HG02763 (cell line): ENCODE data around the gene FGGY.
"Not testable (repeated sequence)": the region's sequence is repeated elsewhere in the genome, so short reads cannot be mapped to it uniquely, and the experiment has no call there.

ENCODE experiments used
- ATAC-seq: cut with Tn5 transposase; IDR thresholded peaks from one replicate; pipeline ENCODE4 v1.9.1; 2021; ENCODE audit warnings: mild to moderate bottlenecking, moderate library complexity; ENCODE audit not compliant: unreplicated experiment

FGGY gene

DNA sequence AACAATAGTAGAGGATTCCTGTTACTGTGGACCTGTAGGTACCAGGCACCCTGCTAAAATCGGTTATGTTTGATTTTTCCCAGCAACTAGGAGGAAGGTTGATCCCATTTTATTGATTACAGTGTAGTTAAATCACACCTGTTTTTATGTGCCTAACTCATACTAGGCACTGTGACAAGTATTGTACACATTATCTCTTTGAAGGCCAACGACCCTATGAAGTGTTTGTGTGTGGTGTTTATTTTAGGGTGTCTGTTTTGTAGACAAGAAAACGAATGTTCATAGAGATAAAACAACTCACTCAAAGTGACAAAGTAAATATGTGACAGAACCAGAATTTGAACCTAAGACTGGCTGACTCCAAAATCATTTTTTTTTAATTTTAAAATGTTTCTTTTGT, 49.5 kb downstream of the FGGY start:
- no peak for ATAC-seq

DNA sequence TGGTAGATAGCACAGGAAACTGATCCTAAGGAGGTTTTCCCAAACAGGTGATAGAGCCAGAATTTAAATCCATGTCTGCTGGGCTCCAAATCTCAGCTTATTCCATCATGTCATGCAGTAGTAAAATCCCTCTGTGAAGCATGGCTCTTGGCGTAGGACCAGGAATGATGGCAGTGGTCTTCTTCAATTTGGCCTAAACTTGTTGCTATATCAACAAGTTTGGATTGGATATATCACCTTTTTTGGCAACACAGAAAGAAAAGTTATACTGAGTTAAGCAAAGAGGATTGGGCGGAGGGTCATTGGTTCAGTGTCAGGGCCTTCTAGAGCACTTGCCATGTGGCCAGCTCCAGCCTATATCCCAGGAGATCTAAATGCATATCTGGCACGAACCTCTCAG, 52.2 kb downstream of the FGGY start:
- no peak for ATAC-seq

GRCh38 chr1:59350521-59350920, 53.6 kb downstream of the FGGY start:
- no peak for ATAC-seq

GRCh38 chr1:59352065-59352464, 55.2 kb downstream of the FGGY start:
- no peak for ATAC-seq

DNA sequence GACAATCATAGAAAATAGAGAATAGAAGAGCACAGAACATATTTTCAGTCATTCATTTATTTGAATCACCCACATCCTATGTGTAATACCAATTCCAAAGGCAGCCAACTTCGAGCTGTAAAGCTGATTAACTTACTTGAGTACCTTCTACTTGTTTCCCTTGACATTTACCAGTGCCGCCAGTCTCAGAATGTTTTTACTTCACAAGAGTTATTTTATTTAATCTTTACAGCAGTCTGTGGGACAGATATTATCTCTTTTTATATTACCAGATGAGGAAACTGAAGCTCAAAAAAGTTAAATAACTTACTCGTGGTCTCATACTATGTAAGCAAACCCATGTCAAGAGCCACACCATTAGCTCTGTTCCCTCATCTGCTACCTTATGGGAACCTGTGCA, 56.6 kb downstream of the FGGY start:
- ATAC-seq, result no peak

DNA sequence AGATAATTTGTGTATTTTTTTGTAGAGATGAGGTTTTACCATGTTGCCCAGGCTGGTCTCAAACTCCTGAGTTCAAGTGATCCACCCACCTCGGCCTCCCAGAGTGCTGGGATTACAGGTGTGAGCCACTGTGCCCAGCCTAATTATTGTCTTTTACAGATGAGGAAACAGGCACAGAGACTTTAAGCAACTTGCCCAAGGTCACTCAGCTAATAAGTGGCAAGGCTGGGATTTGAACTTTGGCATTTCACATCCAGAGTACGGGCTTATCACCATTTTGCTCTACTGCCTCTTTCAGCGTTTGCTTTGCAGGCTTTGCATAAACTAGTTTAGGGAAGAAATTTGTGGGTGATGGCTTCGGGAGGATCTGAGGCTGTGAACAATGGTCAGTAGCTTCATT, 57.3 kb downstream of the FGGY start:
- not testable (repeated sequence) for ATAC-seq

- peak; percentile 55 for ATAC-seq
These were observed 57.9 kb downstream of the FGGY start for GRCh38 chr1:59354709-59355337.

GRCh38 chr1:59355361-59355760, 58.5 kb downstream of the FGGY start:
- ATAC-seq, result peak; percentile 49

DNA sequence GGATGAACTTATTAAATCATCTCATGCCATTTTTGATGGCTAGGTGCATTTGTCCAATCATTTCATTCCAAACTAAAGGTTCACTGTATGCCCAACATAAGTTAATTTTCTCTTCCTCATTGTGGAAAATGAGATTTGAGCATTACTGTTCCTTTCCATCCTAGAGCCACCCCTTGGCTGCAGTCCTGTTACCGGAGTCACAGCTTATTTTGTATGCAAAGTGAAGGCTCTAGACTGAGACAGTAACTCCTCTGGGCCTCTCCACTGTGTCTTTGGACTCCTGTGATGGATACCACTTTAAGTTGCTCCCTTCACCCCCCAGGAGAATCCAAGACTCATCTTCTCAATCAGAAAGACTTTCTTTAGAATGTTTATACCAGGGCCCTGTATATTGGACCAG, 59.7 kb downstream of the FGGY start:
- no peak for ATAC-seq

- no peak for ATAC-seq
These were observed 60.9 kb downstream of the FGGY start for GRCh38 chr1:59357645-59358320.

GRCh38 chr1:59359325-59359724, 62.4 kb downstream of the FGGY start:
- ATAC-seq, result no peak

DNA sequence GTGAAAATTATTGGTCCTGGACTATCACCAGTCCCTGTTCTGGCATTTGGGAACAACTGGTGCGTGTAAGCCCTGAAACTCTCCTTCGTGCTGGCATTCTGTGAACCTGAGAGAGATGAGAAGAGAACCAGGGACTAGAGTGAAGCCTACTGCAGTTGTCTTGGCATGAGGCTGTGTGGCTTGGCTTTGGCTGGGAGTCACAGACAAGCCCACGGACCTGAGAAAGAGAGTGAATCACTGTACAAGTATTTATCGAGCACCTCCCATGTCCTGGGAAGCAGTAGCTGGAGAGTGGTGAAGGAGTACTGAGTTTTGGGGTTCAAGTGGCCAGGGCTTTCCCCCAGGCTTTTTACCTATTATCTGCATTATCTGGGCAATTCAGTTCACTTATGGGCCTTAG, 63.3 kb downstream of the FGGY start:
- no peak for ATAC-seq

- no peak for ATAC-seq
These were observed 63.8 kb downstream of the FGGY start for GRCh38 chr1:59360729-59361128.

DNA sequence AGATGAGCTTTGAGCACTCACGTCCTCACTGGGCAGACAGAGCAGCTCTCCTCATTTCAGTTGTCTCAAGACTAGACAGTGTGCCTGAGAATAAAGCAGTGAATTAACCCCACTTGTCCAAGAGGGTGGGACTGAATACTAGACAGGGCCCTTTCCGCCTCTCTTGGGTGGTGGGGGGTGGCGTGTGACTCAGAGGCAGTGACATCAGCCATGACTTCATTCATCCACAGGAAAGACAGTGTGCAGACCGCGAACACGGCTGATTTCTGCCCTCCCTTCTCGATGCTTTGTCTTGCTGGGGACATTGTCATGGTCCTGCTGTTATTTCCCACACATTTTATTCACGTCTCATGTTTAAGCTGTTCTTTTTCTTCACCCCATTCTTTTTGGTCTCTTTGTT, 64.9 kb downstream of the FGGY start:
- ATAC-seq, result no peak

DNA sequence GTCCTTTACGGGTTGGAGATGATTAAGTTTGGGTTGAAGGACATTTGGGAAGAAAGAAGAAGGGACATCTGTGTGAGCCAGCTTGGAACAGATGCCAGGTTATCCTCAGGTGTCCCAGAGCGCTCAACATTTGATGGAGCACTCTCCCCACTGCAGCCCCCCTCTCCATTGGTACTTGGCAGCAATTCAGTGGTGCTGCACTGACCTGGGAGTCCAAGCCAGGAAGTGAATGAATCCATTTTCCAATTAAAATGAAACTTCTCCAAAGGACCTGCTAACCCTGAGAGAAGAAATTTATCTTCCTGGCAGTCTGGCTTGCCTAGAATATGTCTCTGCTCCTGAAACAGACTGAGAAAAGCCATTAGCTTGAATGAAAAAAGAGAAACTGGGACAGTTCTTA, 67.1 kb downstream of the FGGY start:
- ATAC-seq, result no peak

DNA sequence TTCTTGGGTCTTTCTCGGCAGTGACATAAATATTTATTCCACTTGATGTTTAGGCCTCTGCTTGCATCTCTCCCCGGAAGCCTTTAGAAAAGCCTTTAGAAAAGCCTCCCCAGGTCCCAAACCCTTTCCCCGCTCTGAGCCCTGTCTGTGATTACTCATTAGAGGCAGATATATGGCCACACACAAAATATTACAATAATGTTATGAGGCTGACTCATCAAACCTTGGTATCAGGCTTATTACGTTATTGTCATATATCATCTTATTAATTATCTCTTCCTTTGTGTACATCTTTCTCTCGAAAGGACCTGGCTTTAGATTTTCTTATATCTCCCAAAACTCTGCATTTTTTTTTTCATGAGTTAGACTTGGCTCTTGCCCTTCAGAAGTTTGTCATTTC, 69.5 kb downstream of the FGGY start:
- no peak for ATAC-seq

DNA sequence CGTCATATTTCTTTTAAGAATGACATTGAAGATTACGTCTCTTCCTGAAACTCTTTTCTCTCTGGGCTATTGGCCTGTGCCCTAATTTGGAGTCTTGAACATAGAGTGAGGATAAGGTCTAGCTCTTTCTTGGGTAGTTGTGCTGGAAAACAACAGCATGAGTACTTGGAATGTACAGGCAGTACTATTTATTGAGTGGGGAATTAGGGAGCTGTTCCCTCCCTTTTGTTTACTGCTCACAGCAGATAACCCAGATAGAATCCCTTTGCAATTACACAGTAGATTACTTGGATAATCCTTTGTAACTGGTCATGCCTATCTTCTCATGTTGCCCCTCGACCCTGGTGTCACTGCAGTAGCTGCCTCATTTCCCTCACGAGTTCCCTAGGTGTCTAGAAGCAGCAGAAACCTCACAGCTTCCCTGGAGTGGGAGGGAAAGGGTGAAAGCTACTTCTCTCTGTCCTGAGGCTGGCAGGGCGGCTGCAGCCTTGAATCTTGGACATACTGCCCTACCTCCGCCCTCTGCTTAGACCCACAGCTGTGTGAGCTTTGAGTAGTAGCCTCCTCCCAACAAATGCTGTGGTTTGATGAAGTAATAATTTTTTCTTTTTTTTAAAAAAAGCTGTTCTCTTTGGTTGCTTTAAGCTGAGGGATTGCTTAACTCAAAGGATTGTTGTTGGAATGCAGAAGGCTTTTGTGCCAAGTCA, 70.6 kb downstream of the FGGY start:
- ATAC-seq, result no peak

DNA sequence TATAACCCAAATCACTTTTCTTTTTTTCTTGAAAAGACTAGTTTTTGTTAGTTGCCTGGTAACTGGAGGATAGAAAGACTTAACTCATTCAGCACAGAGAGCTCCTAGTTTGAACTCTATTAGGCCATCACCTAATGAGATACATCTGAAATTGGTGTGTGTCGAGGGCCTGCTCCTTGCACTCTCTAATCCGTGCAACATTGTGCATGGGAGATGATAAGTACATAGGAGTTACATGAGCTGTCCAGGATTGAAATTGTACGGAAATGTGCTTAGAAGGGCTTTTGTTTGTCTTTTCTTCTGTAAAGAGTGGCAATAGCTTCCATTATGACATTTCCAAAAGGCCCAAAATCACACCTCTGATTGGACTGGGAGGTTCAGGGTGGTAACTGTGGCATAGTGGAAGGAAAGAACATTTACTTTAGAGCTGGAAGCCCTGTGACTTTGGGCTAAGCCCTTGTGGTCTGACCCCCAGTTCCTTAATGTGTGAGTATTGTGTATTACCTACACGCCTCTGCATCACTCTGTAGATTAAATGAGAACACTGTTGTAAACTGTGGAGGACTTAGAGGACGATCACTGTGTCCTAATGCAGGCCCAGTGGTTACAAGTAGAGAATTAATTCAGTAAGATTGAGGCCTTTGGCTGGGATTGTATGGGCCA, 71.2 kb downstream of the FGGY start:
- ATAC-seq, result no peak

- no peak for ATAC-seq
These were observed 78.7 kb downstream of the FGGY start for GRCh38 chr1:59375321-59376220.

DNA sequence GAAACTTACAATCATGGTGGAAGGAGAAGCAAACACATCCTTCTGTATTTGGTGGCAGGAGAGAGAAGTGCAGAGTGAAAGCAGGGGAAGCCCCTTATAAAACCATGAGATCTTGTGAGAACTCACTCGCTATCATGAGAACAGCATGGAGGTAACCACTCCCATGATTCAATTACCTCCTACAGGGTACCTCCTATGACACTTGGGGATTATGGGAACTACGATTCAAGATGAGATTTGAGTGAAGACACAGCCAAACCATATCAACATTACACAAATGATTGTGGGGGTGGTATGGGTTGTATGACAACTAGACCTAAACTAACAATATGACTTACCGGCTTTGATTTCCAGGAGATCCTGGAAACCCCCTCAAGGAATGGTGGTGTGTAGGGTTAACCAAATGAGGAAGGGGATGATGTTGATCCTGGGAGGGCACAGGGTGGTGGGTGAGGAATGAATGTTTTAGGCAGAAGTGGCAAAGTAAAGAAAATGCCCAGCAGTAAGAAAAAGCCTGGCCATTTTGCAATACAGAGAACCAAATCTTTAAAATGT, 80.5 kb downstream of the FGGY start:
- ATAC-seq, result no peak
